Activated T-cell treated with anti-CD3 and anti-CD28 coated beads, Interleukin-2, amount 50 U/mL, for 4 hours (primary cell): Measurements from ENCODE around the gene CHPF. TPM values are rescaled to one million over a fixed set of nuclear protein-coding genes. Genes with fewer than 3 reads are reported as not detected.

Experiments used
- ATAC-seq, 2 donors: fragments of 200-7000 bp; cut with Tn5 transposase; one replicate each; pipeline ENCODE4 v1.10.0; 2021
- DNase-seq: peaks from one replicate; pipeline ENCODE4 v3.0.0-alpha.2; 2020
- H3K27me3 Mint-ChIP-seq: one replicate; pipeline ENCODE4 v1.8.0; 2021; ENCODE audit warnings: low read depth, mixed read lengths
- H3K36me3 Mint-ChIP-seq: one replicate; pipeline ENCODE4 v1.8.0; 2022; ENCODE audit warnings: mixed read lengths; ENCODE audit not compliant: insufficient read depth
- H3K4me1 Mint-ChIP-seq: one replicate; pipeline ENCODE4 v1.8.0; 2021; ENCODE audit warnings: low read depth, mixed read lengths
- H3K4me3 Mint-ChIP-seq: one replicate; pipeline ENCODE4 v1.8.0; 2021; ENCODE audit warnings: mild to moderate bottlenecking, moderate library complexity, mixed read lengths
- H3K9me3 Mint-ChIP-seq: one replicate; pipeline ENCODE4 v1.8.0; 2021; ENCODE audit warnings: mixed read lengths
- total RNA-seq, 3 donors: library from RNA; stranded (reverse); gene quantifications; one replicate each; pipeline ENCODE4 v1.2.1, GENCODE V29; 2021

The CHPF gene
- total RNA-seq, 3 donors from 2014 or later: 38.3 to 42.0 (median 40.3) TPM

DNA sequence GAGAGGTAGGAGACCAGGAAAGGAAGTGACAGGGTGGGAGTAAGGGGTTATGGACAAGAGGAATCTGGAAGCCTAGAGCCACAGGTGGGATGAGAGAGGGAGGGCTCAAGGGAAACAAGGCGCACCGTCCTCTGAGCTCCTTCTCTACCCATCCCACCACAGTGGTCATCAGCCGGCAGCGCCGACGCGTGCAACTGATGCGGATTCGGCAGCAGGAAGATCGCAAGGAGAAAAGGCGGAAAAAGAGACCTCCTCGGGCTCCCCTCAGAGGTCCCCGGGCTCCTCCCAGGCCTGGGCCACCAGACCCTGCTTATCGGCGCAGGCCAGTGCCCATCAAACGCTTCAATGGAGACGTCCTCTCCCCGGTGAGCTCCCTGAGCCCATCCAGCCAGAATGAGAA is 5.4 kb upstream of the CHPF start:
- Mint-ChIP-seq H3K36me3 (no peaks in the 10 kb centered on the region), H3K27me3 (peaks cover 28% of the 10 kb centered on the region), H3K4me3 (no peak overlapping the region), H3K9me3 (no peaks in the 10 kb centered on the region), H3K4me1 (peaks cover 16% of the 10 kb centered on the region)
- DNase-seq (no peak), ATAC-seq (no peak)

DNA sequence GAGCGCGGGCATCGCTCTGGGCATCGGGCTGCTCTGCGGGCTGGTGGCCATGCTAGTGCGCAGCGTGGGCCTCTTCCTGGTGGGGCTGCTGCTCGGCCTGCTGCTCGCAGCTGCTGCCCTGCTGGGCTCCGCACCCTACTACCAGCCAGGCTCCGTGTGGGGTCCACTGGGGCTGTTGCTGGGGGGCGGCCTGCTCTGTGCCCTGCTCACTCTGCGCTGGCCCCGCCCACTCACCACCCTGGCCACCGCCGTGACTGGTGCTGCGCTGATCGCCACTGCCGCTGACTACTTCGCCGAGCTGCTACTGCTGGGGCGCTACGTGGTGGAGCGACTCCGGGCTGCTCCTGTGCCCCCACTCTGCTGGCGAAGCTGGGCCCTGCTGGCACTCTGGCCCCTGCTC is 4.0 kb upstream of the CHPF start:
- no peaks in the 10 kb centered on the region for H3K36me3 Mint-ChIP-seq
- H3K4me1 Mint-ChIP-seq: peaks cover 16% of the 10 kb centered on the region
- H3K9me3 Mint-ChIP-seq: no peaks in the 10 kb centered on the region
- ATAC-seq (no peak), DNase-seq (no peak)
- no peak overlapping the region for H3K4me3 Mint-ChIP-seq
- peaks cover 17% of the 10 kb centered on the region for H3K27me3 Mint-ChIP-seq

- no peaks in the 10 kb centered on the region for H3K9me3 Mint-ChIP-seq
- H3K4me3 Mint-ChIP-seq: no peak overlapping the region
- peaks cover 25% of the 10 kb centered on the region for H3K4me1 Mint-ChIP-seq
- no peak for ATAC-seq
- peaks cover 5% of the 10 kb centered on the region for H3K36me3 Mint-ChIP-seq
- no peak for DNase-seq
- peaks cover 10% of the 10 kb centered on the region for H3K27me3 Mint-ChIP-seq
Measured at GRCh38 chr2:219545943-219546352, 2.3 kb upstream of the CHPF start.

GRCh38 chr2:219545295-219545942 is 1.8 kb upstream of the CHPF start:
- no peak for ATAC-seq
- peak overlapping the region; percentile 81 for H3K4me3 Mint-ChIP-seq
- peaks cover 25% of the 10 kb centered on the region for H3K4me1 Mint-ChIP-seq

DNA sequence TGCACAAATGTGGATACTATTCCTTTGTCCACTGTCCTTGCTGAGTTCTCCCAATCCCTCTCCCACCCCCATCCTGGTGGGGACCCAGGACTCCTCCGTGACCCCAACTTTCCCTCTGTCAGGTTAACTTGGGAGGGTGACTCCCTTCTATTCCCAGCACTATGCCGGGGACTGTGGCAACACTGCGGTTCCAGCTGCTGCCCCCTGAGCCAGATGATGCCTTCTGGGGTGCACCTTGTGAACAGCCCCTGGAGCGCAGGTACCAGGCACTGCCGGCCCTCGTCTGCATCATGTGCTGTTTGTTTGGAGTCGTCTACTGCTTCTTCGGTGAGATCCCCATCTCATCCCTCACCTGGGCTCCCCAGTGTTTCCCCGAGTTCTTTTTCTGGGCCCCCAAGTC is 958 bp upstream of the CHPF start:
- H3K27me3 Mint-ChIP-seq: peaks cover 4% of the 10 kb centered on the region
- H3K4me1 Mint-ChIP-seq: peaks cover 25% of the 10 kb centered on the region
- H3K4me3 Mint-ChIP-seq: peak overlapping the region; percentile 81
- H3K36me3 Mint-ChIP-seq: peaks cover 11% of the 10 kb centered on the region
- no peak for DNase-seq
- H3K9me3 Mint-ChIP-seq: no peaks in the 10 kb centered on the region
- no peak for ATAC-seq

More at GRCh38 chr2:219545295-219545942, 1.8 kb upstream of the CHPF start:
- no peaks in the 10 kb centered on the region for H3K9me3 Mint-ChIP-seq
- DNase-seq: no peak
- H3K27me3 Mint-ChIP-seq: peaks cover 5% of the 10 kb centered on the region
- peaks cover 8% of the 10 kb centered on the region for H3K36me3 Mint-ChIP-seq

DNA sequence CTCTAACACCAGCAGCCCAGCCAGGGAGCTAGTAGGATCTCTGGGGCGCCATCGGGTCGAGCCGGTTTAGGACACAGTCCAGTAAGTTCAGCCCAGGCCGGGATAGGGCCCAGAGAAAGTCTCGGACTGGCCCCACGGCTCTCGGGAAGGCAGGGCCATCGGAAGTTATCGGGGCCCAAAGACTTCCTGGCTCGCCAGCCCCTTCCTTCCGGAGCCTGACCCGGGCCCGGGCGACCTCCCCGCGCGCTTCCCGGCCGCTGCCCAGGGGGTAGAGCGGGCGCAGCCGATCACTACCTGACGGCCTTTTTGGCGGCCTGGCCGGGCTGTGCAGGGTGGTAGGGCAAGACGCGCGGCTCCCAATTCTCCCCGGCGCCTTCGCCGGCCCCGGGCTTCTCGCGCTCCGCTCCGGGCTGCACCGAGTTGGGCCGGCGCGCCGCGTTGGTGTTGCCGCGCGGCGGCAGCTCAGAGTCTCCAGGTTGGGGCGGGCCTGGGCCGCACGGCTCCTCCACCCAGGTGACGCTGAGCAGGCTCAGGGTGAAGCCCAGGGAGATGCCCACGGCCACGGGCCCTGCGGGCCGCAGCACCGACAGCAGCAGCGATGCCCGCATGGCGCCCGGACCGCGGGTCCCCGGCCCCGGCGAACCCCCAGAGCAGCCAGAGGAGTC is 546 bp downstream of the CHPF start:
- Mint-ChIP-seq H3K9me3 (no peaks in the 10 kb centered on the region), H3K4me3 (peak overlapping the region; percentile 89), H3K27me3 (no peaks in the 10 kb centered on the region), H3K36me3 (peaks cover 15% of the 10 kb centered on the region), H3K4me1 (peaks cover 25% of the 10 kb centered on the region)
- peak; percentile 59 to 61 for ATAC-seq
- no peak for DNase-seq

- DNase-seq: peak; percentile 84
- no peaks in the 10 kb centered on the region for H3K27me3 Mint-ChIP-seq
- H3K4me3 Mint-ChIP-seq: peak overlapping the region; percentile 62
- no peaks in the 10 kb centered on the region for H3K9me3 Mint-ChIP-seq
- H3K36me3 Mint-ChIP-seq: peaks cover 15% of the 10 kb centered on the region
- ATAC-seq: peak; percentile 36 to 39
- H3K4me1 Mint-ChIP-seq: peaks cover 25% of the 10 kb centered on the region
Measured at GRCh38 chr2:219541611-219542180, 1.9 kb downstream of the CHPF start.

DNA sequence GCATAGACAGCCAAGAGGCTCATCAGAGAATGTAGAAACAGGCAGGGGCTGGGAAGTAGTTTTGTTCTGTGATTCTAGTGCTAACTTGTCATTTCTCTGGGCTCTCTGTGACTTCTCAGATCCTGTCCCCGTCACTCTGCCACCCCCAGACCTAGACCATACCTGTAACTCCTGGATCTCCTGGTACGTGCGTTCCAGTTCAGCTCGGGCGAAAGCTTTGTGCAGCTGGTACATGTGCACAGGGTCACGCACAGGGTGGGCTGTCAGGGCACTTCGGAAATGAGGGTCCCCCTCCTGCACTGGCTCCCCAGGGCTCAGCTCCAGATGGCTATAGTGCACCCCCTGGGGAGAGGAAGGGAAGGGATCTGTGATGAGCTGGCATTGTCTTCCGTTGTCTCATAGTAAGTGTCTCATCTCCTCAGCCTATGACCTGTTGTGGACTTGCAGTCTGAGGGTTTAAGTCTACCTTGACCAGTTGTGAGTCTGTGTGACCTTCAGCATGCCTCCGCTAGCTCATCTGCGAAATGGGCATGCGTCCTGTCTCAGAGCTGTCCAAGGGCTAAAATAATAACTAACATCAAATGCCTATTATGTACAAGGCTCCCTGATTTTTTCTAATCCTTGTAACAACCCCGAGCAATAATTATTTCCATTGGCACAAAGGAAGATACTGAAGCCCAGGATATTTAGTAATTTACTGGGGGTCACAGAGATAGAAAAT is 2.7 kb downstream of the CHPF start:
- H3K4me1 Mint-ChIP-seq: peaks cover 25% of the 10 kb centered on the region
- peak overlapping the region; percentile 37 for H3K4me3 Mint-ChIP-seq
- no peaks in the 10 kb centered on the region for H3K27me3 Mint-ChIP-seq
- H3K36me3 Mint-ChIP-seq: peaks cover 15% of the 10 kb centered on the region
- H3K9me3 Mint-ChIP-seq: no peaks in the 10 kb centered on the region
- DNase-seq (no peak), ATAC-seq (no peak)

GRCh38 chr2:219539926-219540678 is 3.5 kb downstream of the CHPF start:
- Mint-ChIP-seq H3K9me3 (no peaks in the 10 kb centered on the region), H3K4me1 (peaks cover 25% of the 10 kb centered on the region), H3K36me3 (peaks cover 15% of the 10 kb centered on the region), H3K4me3 (no peak overlapping the region), H3K27me3 (no peaks in the 10 kb centered on the region)
- DNase-seq (no peak), ATAC-seq (no peak)

GRCh38 chr2:219538956-219539788 is 4.4 kb downstream of the CHPF start:
- Mint-ChIP-seq H3K4me3 (no peak overlapping the region), H3K4me1 (peaks cover 18% of the 10 kb centered on the region), H3K9me3 (no peaks in the 10 kb centered on the region), H3K27me3 (no peaks in the 10 kb centered on the region), H3K36me3 (peaks cover 15% of the 10 kb centered on the region)
- DNase-seq (no peak), ATAC-seq (no peak)

DNA sequence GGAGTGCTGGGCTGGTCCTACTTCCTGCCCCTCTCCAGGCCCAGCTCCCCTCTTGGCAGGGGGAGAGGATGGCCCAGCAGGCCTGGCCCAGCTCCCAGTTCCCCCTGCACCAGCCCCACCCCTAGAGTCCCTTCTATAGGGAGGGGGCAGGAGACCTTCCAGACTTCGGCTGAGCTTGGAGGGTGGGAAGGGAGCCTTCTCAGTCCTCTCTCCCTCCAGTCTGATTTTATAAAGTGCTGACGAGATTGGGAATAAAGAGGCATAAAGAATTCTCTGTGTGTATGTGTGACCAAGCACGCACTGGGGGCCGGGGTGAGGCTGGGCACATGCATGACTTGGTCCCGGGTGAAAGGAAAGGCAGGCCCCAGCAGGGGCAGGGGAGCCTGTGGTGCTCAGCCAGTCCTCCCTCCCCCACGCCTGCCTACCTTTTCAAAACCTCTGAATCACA is 5.1 kb downstream of the CHPF start:
- no peaks in the 10 kb centered on the region for H3K9me3 Mint-ChIP-seq
- H3K27me3 Mint-ChIP-seq: peaks cover 2% of the 10 kb centered on the region
- peaks cover 17% of the 10 kb centered on the region for H3K4me1 Mint-ChIP-seq
- no peak for DNase-seq
- H3K4me3 Mint-ChIP-seq: no peak overlapping the region
- peaks cover 15% of the 10 kb centered on the region for H3K36me3 Mint-ChIP-seq
- ATAC-seq: no peak

- DNase-seq (no peak), ATAC-seq (no peak)
- Mint-ChIP-seq H3K27me3 (peaks cover 3% of the 10 kb centered on the region), H3K9me3 (no peaks in the 10 kb centered on the region), H3K36me3 (peaks cover 15% of the 10 kb centered on the region), H3K4me3 (no peak overlapping the region), H3K4me1 (peaks cover 17% of the 10 kb centered on the region)
Measured at GRCh38 chr2:219537657-219538488, 5.7 kb downstream of the CHPF start.
